Measurements from ENCODE around the gene TRIM67.

TRIM67 gene

GRCh38 chr1:231206856-231207255, 45.0 kb downstream of the TRIM67 start:
- TF ChIP-seq POLR2AphosphoS5 (IDR thresholded peaks at IDR 0.05; ENCODE audit: low read depth, low read length) (no peak), FOXP2 (optimal IDR thresholded peaks at IDR 0.05; ENCODE audit: borderline replicate concordance, extremely low read depth, extremely low read length, insufficient read depth) (no peak)
- TF ChIP-seq, protein P1, sequence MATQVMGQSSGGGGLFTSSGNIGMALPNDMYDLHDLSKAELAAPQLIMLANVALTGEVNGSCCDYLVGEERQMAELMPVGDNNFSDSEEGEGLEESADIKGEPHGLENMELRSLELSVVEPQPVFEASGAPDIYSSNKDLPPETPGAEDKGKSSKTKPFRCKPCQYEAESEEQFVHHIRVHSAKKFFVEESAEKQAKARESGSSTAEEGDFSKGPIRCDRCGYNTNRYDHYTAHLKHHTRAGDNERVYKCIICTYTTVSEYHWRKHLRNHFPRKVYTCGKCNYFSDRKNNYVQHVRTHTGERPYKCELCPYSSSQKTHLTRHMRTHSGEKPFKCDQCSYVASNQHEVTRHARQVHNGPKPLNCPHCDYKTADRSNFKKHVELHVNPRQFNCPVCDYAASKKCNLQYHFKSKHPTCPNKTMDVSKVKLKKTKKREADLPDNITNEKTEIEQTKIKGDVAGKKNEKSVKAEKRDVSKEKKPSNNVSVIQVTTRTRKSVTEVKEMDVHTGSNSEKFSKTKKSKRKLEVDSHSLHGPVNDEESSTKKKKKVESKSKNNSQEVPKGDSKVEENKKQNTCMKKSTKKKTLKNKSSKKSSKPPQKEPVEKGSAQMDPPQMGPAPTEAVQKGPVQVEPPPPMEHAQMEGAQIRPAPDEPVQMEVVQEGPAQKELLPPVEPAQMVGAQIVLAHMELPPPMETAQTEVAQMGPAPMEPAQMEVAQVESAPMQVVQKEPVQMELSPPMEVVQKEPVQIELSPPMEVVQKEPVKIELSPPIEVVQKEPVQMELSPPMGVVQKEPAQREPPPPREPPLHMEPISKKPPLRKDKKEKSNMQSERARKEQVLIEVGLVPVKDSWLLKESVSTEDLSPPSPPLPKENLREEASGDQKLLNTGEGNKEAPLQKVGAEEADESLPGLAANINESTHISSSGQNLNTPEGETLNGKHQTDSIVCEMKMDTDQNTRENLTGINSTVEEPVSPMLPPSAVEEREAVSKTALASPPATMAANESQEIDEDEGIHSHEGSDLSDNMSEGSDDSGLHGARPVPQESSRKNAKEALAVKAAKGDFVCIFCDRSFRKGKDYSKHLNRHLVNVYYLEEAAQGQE (IDR thresholded peaks at IDR 0.05; ENCODE audit: insufficient read depth in 1 of 2, low read depth in 2 of 2, low read length in 2 of 2), result no peak

- TF ChIP-seq FOXP2 (optimal IDR thresholded peaks at IDR 0.05; ENCODE audit: borderline replicate concordance, extremely low read depth, extremely low read length, insufficient read depth) (no peak), SIN3A (IDR thresholded peaks at IDR 0.05; ENCODE audit: borderline replicate concordance, insufficient read depth, low read length) (no peak), TAF1 (IDR thresholded peaks at IDR 0.05; ENCODE audit: borderline replicate concordance, insufficient read depth, low read length) (no peak), POLR2AphosphoS5 (IDR thresholded peaks at IDR 0.05; ENCODE audit: low read depth, low read length) (no peak)
- TF ChIP-seq, protein P1 (IDR thresholded peaks at IDR 0.05; ENCODE audit: insufficient read depth in 1 of 2, low read depth in 2 of 2, low read length in 2 of 2), result no peak
Observed at GRCh38 chr1:231207437-231207836, 45.6 kb downstream of the TRIM67 start.

DNA sequence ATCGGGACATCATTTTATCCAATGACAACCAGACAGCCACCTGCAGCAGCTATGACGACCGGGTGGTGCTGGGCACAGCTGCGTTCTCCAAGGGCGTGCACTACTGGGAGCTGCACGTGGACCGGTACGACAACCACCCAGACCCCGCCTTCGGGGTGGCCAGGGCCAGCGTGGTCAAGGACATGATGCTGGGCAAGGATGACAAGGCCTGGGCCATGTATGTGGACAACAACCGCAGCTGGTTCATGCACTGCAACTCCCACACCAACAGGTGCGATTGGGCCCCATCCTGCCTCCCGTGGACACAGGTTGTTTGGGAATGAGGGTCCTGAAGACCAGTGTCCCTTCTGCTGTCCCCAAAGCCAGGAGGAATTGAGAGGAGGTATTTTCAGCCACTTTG, 47.1 kb downstream of the TRIM67 start:
- no peak for TF ChIP-seq TAF1 (IDR thresholded peaks at IDR 0.05; ENCODE audit: borderline replicate concordance, insufficient read depth, low read length)
- TF ChIP-seq, protein P1 (IDR thresholded peaks at IDR 0.05; ENCODE audit: insufficient read depth in 1 of 2, low read depth in 2 of 2, low read length in 2 of 2), result no peak
- TF ChIP-seq FOXP2 (optimal IDR thresholded peaks at IDR 0.05; ENCODE audit: borderline replicate concordance, extremely low read depth, extremely low read length, insufficient read depth), result no peak
- TF ChIP-seq POLR2AphosphoS5 (IDR thresholded peaks at IDR 0.05; ENCODE audit: low read depth, low read length), result no peak
- no peak for TF ChIP-seq SIN3A (IDR thresholded peaks at IDR 0.05; ENCODE audit: borderline replicate concordance, insufficient read depth, low read length)

- TF ChIP-seq TAF1 (IDR thresholded peaks at IDR 0.05; ENCODE audit: borderline replicate concordance, insufficient read depth, low read length) (no peak), POLR2AphosphoS5 (IDR thresholded peaks at IDR 0.05; ENCODE audit: low read depth, low read length) (no peak), SIN3A (IDR thresholded peaks at IDR 0.05; ENCODE audit: borderline replicate concordance, insufficient read depth, low read length) (no peak), FOXP2 (optimal IDR thresholded peaks at IDR 0.05; ENCODE audit: borderline replicate concordance, extremely low read depth, extremely low read length, insufficient read depth) (no peak)
- TF ChIP-seq, protein P1 (IDR thresholded peaks at IDR 0.05; ENCODE audit: insufficient read depth in 1 of 2, low read depth in 2 of 2, low read length in 2 of 2), result no peak
Observed at GRCh38 chr1:231209531-231209930, 47.7 kb downstream of the TRIM67 start.

DNA sequence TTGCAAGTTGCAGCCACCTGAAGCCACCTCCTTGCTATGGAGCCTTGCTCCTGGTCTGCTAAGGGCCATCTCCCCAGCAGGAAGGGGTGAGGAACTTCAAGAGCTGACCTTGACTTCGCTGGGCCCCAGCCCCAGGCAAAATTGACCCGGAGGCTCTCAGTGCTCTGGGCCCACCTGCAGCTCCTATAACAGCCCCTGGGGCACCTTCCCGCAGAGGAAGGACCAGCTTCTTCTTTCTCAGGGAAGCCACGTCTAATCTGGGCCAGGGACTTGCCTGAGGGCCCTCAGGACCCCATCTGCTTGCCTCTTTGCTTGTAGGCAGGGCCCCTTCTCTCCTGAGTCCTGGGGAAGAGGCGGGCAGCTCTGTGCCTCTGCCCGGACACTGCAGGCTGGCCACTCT, 48.3 kb downstream of the TRIM67 start:
- TF ChIP-seq FOXP2 (optimal IDR thresholded peaks at IDR 0.05; ENCODE audit: borderline replicate concordance, extremely low read depth, extremely low read length, insufficient read depth) (no peak), POLR2AphosphoS5 (IDR thresholded peaks at IDR 0.05; ENCODE audit: low read depth, low read length) (no peak)
